Activated T-helper 1 cell treated with Interleukin-2 at 50 U/mL for 16 hours (primary cell): ENCODE results near the gene TCHP.
A peak's percentile ranks its signal among the peaks of the same experiment; 100 is the strongest.
"Not testable (repeated sequence)": the region's sequence is repeated elsewhere in the genome, so short reads cannot be mapped to it uniquely, and the experiment has no call there.

Experiments
- DNase-seq: peaks from one replicate; pipeline ENCODE4 v3.0.0-alpha.2; 2020; ENCODE audit warnings: low read depth

The TCHP gene

DNA sequence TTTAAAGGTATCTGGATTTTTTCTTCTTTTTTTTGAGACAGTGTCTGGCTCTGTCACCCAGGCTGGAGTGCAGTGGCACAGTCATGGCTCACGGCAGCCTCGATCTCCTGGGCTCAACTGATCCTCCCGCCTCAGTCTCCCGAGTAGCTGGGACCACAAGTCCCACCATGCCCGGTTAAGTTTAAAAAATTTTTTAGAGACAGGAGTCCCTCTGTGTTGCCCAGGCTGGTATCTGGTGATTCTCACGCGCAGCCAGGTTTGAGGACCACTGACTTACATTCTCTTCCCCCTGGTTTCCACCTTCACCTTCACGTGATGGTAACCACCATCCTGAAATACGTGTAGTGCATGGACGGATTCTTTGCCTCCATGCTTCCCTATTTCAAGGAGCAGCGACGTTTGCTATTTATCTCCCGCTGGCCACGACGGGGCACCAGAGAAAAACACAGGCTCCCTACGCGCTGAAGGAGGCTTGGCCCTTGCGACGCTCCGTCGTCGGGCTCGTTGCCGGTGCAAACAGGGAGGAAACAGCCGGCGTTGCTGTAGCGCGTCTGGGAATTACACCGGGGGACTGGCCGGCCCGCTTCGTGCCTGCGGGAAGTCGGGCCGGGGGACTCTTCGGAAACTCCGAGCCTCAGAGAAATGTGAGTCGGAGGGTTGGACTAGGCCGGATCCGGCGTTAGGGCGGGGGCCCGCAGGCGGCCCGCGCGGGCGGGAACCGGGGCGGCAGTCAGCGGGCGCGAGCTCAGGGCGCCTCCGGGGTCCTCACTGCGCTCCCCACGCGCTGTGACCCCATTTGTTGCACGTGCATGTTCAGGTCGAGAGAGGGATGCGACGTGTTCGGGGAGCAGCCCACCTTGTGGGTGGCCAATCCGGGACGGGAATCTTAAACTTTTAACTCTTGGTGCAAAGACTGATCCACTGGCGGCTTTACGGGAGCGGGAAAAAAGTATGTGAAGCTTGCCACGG is at the start of gene TCHP:
TSS of gene TCHP (plus strand) at position 492 of the 969 bp plus-strand sequence. CDS start 2,753 bp downstream, outside the sequence.
- DNase-seq = peak; percentile 63

DNA sequence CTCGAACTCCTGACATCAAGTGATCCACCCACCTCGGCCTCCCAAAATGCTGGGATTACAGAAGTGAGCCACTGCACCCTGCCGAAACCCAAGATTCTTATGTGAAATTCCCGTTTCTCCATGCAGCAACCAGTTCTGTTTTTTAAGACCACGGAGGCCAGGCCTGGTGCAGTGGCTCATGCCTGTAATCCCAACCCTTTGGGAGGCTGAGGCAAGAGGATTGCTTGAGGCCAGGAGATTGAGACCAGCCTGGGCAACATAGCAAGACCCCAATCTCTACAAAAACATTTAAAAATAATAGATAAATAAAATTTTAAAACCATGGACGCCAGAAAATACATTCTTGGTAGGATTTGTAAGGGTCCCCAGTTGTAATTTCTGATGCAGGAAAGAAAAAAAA is 49.6 kb upstream of the TCHP start:
- DNase-seq = not testable (repeated sequence)

DNA sequence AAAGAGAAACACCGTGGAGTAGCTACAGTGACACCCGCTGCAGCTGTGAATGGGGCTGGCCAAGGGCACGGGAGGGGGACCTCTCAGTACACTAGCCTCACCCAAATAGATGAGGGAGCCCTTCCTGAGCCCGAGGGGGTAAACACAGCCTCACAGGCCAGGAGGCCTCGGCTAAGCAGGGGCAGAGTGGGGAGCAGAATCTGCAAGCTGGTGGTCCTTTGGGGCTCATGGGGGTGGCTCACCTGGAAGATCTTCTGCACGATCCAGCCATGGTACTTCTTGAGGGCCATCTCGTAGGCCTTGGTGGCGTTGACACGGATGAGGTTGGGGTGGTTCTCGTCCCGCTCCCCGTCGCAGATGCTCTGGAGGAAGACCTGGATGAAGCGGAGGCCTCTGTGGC is 44.7 kb upstream of the TCHP start:
- no peak for DNase-seq

DNA sequence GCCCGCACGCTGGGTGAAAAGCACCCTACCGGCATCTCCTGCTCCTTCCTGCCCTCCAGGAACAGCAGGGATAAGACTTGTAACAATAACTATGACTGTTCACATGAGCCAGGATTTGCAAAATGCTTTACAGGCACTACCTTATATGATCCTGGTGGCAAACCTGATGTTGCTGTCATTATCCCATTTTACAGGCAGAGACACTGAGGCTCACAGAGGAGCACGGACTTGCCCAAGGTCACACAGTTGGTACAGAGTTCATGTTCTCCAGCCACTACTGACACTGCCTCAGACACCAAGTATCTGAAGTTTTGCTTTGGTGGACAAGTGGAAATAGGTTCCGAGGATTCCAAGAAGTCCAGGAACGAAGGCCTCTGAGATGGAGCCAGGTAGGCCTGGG is 42.4 kb upstream of the TCHP start:
- DNase-seq = no peak

GRCh38 chr12:109858764-109859163 is 41.3 kb upstream of the TCHP start:
- no peak for DNase-seq

DNA sequence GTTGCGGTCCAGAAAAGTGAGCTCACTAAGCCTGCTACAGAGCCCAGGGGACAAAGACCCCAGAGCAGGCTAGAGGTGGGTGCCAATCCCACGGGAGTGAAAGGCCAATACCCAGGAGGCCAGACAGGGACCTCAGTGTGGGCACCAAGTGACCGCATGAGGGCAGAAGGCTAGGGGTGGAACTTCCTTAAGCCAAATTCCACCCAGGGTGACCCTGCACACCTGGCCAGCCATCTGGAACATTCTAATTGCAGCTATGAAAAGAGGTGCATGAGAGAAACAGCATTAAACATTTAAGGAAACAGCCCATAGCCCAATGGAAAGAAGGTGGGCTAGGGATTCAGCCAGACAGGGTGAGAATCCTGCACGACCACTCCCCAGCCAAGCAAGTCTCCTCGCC is 39.1 kb upstream of the TCHP start:
- no peak for DNase-seq

DNA sequence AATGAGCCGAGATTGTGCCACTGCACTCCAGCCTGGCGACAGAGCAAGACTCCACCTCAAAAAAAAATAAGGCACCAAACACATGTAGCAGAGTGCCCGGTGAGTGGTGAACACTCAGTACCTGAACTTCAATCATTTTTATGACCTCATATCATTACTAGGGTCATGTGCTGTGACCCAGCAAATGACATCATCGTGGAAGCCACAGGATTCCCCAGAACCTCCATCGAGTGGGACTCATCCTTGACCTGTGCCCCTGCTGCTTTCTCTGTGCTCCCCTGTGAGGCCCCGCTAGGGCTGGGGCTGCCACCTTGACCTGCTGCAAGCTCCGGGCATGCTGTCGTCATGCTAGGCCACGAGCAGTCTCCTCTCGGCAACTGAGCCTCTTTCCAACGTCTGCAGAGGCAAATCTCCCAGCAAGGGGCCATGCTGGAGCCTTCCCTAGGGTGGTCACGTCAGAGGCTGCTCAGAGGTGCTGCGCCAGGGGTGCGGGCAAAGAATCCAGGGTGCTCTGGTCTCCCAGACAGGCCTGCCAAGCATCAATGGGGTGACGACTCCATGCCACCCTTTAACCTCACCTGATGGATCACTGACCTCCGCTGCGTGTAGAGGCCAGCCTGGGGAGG is 38.3 kb upstream of the TCHP start:
- DNase-seq = no peak

- DNase-seq = not testable (repeated sequence)
Observed at GRCh38 chr12:109862491-109862890, 37.6 kb upstream of the TCHP start.

- DNase-seq = no peak
Observed at GRCh38 chr12:109863847-109864712, 36.0 kb upstream of the TCHP start.

DNA sequence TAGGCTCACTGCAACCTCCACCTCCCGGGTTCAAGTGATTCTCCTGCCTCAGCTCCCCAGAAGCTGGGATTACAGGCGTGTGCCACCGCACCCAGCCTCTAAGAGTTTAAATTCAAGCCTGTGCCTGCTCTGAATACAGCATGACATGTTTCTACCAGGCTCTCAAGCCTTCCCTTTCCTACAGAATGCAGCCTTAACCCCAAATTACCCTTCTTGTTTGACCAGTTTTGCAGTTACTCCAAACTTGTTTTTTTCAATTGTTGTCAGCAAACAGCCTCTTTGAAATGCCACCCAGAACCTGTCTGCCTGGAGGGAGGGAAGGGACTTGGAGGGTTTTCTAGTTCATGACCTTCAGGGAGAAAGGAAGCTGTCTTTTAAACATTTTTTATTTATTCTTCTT is 35.2 kb upstream of the TCHP start:
- DNase-seq = no peak

DNA sequence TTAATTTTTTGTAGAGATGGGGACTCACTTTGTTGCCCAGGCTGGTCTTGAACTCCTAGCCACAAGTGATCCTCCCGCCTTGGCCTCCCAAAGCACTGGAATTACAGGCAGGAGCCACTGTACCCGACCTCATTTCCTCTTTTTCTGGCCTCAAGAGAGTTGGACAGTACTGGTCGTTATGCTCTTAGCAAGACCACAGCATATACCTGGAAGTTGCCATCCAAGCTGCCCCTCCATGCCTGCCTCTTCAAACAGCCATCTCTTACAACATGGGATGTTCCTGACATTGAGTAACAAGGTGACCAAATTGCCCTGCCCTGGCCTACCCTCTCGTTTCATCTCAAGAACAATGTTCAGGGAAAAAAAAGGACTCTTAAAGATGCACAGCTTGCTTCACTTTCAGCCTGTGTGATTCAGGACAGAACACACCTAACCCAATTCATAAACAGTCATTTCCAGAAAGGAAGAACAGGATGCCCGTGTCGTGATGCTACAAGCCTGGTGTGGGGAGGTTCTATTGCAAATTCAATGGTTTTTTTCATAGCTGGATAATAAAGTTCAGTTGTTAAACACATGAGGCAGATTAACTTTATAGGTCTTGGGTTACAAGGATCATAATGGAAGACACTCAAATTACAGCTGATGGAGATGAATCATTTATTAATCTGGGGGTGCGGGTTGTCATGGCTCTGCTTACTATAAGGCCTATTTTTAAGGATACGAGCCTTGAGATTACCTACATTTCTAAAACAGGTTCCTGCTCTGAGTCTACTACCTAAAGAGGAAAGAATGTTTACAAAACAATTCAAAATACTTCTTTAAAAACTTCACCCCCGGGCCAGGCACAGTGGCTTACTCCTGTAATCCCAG is 31.7 kb upstream of the TCHP start:
- no peak for DNase-seq

GRCh38 chr12:109870648-109871047 is 29.4 kb upstream of the TCHP start:
- no peak for DNase-seq

- no peak for DNase-seq
Observed at GRCh38 chr12:109871668-109872314, 28.3 kb upstream of the TCHP start.

DNA sequence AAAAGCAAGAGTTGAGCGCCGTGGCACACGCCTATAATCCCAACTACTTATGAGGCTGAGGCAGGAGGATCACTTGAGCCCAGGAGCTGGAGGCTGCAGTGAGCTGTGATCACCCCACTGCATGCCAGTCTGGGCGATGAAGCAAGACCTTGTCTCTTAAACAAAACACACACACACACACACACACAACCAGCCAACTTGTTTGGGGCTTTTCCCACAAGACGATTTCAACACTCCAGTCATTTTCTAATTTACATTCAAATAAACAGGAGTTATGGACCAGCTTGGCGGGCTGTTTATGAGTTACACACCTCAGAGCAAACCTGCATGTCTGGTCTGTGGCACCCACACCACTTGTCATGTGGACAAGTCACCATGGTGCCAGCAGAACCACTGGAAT is 26.4 kb upstream of the TCHP start:
- DNase-seq = no peak

DNA sequence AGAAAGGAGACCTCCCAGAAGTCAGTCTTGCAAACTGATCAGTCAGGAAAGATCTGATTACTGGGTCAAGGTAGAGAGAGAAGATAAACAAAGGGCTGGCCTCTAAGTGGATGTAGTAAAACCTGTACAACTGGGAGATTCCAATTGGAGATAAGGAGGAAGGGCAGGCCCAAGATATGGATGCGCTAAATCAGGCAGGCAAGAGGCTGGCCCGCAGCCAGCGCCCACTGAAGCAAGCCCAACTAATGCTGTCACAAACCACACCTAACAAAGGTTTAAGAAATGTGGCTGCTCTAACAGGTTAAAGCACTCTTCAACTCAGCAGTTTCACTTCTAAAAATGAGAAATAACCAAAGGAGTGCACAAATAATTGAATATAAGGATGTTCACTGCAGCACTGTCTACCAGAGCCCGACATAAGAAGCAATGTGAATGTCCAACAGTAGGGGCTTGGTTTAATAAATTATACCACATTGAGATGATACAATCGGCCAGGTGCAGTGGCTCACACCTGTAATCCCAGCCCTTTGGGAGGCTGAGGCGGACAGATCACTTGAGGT is 24.4 kb upstream of the TCHP start:
- no peak for DNase-seq

- no peak for DNase-seq
Observed at GRCh38 chr12:109876406-109876805, 23.7 kb upstream of the TCHP start.

DNA sequence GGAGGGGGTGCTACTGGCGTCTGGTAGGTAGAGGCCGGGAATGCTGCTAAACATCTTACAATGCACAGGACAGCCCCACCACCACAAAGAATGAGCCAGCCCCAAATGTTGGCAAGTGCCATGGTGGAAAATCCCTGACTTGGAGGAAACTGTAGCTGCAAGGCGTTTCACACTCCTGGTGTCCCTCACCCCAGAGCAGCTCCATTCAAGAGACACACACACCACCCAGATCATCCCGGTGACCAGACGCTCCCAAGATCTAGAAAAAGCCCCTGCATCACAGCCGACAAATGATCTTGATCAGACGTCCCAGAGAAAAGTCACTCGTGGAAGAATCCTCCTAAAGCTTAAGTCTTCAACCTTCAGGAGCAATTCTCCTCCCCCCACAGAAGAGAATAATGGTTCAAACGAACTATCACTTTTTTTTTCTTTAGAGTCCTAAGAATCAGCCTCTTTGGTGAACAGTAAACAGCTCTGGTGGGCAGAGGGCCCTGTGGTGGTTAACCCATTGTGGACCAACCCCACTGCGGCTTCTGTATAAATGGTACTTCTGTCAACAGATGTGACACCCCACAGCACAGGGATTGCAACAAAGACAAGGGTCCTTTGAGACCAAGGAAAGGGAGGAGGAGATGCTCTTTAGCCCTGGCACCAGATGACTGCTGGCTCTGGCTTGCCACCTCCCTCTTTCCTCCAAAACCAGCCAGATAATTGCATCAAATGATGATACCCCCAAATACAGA is 22.4 kb upstream of the TCHP start:
- no peak for DNase-seq

- no peak for DNase-seq
Observed at GRCh38 chr12:109878247-109878625, 21.8 kb upstream of the TCHP start.

DNA sequence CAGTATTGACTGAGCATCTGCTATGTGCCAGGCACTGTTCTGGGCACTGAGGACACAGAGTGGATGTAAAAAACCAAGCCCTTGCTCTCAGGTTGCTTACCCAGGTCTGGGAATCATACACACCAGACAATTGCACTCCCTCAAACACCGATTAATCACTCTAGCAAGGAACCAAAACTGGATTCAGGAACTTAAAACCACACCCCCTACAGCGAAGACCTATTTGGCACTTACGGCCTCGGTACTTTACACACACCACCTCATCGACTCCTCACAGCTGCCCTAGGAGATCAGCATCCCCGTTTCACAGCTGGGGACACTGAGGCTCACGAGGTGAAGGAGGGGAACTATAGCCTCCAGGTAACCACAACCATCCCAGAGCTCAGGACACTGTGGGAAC is 21.3 kb upstream of the TCHP start:
- DNase-seq = no peak
